Endothelial cell of umbilical vein (primary cell): ENCODE data around the gene SUGP1. TPM values are rescaled to one million over a fixed set of nuclear protein-coding genes. Genes with fewer than 3 reads are reported as not detected.

Source experiments
- BruUV-seq: library from RNA; stranded (reverse); fragments of 400-500 nt; replicated peaks from 2 replicates; lab custom pipeline; 2021; lab: Mats Ljungman, UMichigan
- CTCF ChIA-PET: fragments of 300-600, 350-600 bp; sonication (Branson Sonifier 250); formaldehyde crosslinking; loops from one replicate; lab custom pipeline; 2021; ENCODE audit warnings: antibody characterized with exemption, inconsistent platforms; lab: Charles Lee
- POLR2A ChIA-PET: fragments of 300-600, 350-600 bp; sonication (Branson Sonifier 250); formaldehyde crosslinking; loops from one replicate; lab custom pipeline; 2021; ENCODE audit warnings: antibody characterized with exemption, inconsistent platforms; lab: Charles Lee
- DNase-seq: peaks from one replicate; pipeline ENCODE4 v3.0.0-alpha.2; 2011; ENCODE audit warnings: low read depth, low spot score
- FAIRE-seq: peaks from 2 replicates; lab custom pipeline; 2011; peaks lifted over from hg19 to GRCh38; lab: Jason Lieb, UNC
- H2AFZ ChIP-seq: 2 replicates; pipeline ENCODE4 v1.6.0; 2012; ENCODE audit warnings: low read depth, low read length, control low read depth, inconsistent platforms
- H3K27ac ChIP-seq: 2 replicates; pipeline ENCODE4 v1.5.1; 2011; ENCODE audit warnings: low read depth, mild to moderate bottlenecking, control low read depth, low read length, moderate library complexity; ENCODE audit not compliant: insufficient read depth
- H3K27me3 ChIP-seq, 2 experiments: 2 replicates each; pipeline versions ENCODE4 v1.6.0 to v1.6.1; 2011; ENCODE audit warnings: low read length in 2 of 2, mixed read lengths in 1 of 2; ENCODE audit not compliant: control insufficient read depth in 2 of 2, insufficient read depth in 2 of 2
- H3K36me3 ChIP-seq, 2 experiments: 2 replicates in 1 of 2; 3 replicates in 1 of 2; pipeline ENCODE4 v1.5.1; 2011; ENCODE audit warnings: low read length in 2 of 2, mild to moderate bottlenecking in 1 of 2, moderate library complexity in 1 of 2; ENCODE audit not compliant: control insufficient read depth in 2 of 2, insufficient read depth in 2 of 2; ENCODE audit errors: extremely low read depth in 1 of 2
- H3K4me1 ChIP-seq: 3 replicates; pipeline ENCODE4 v1.5.1; 2011; ENCODE audit warnings: mild to moderate bottlenecking, low read length; ENCODE audit not compliant: control insufficient read depth, insufficient read depth; ENCODE audit errors: extremely low read depth
- H3K4me2 ChIP-seq: 2 replicates; pipeline ENCODE4 v1.6.1; 2011; ENCODE audit warnings: low read length, control low read depth, mixed read lengths; ENCODE audit not compliant: insufficient read depth
- H3K4me3 ChIP-seq, 3 experiments: fragments of 200-600 bp in 1 of 3; sonication (generic), shearing (Covaris generic) in 1 of 3; replicated peaks in 1 of 3; 2 replicates each; pipeline ENCODE4 v1.5.1; 2011 to 2016; ENCODE audit warnings: control low read depth in 3 of 3, low read length in 3 of 3, mild to moderate bottlenecking in 2 of 3, inconsistent platforms in 1 of 3, low read depth in 1 of 3, moderate library complexity in 1 of 3; ENCODE audit not compliant: insufficient read depth in 1 of 3
- H3K79me2 ChIP-seq: 2 replicates; pipeline ENCODE4 v1.6.0; 2012; ENCODE audit warnings: low read length, inconsistent platforms; ENCODE audit not compliant: control insufficient read depth, insufficient read depth
- H3K9ac ChIP-seq: replicated peaks from 2 replicates; pipeline ENCODE3; 2011; ENCODE audit warnings: low read length, control low read depth; ENCODE audit not compliant: insufficient read depth; ENCODE audit errors: extremely low read depth
- H3K9me1 ChIP-seq: replicated peaks from 3 replicates; pipeline ENCODE4 v1.6.0; 2011; ENCODE audit warnings: mild to moderate bottlenecking, low read length; ENCODE audit not compliant: control insufficient read depth, insufficient read depth; ENCODE audit errors: extremely low read depth
- H3K9me3 ChIP-seq: replicated peaks from 2 replicates; pipeline ENCODE4 v1.5.1; 2012; ENCODE audit warnings: low read length, inconsistent platforms; ENCODE audit not compliant: control insufficient read depth, insufficient read depth
- H4K20me1 ChIP-seq: replicated peaks from 2 replicates; pipeline ENCODE3; 2011; ENCODE audit warnings: mild to moderate bottlenecking, low read length; ENCODE audit not compliant: control insufficient read depth, insufficient read depth; ENCODE audit errors: extremely low read depth
- EZH2 ChIP-seq: IDR thresholded peaks from 2 replicates; pipeline ENCODE4 v1.6.1; 2012; ENCODE audit warnings: borderline replicate concordance, low read depth, mild to moderate bottlenecking, moderate library complexity, low read length, inconsistent platforms; ENCODE audit not compliant: severe bottlenecking
- FOS ChIP-seq: IDR thresholded peaks from 2 replicates; pipeline ENCODE4 v1.6.1; 2011; ENCODE audit warnings: mild to moderate bottlenecking, low read length, moderate library complexity, borderline replicate concordance; ENCODE audit not compliant: insufficient read depth
- GATA2 ChIP-seq: IDR thresholded peaks from 2 replicates; pipeline ENCODE4 v1.7.0; 2011; ENCODE audit warnings: low read depth, mild to moderate bottlenecking, moderate library complexity, mixed read lengths, low read length; ENCODE audit not compliant: insufficient read length, insufficient read depth
- JUN ChIP-seq: IDR thresholded peaks from 2 replicates; pipeline ENCODE4 v1.6.1; 2011; ENCODE audit warnings: borderline replicate concordance, low read depth; ENCODE audit not compliant: insufficient read length, insufficient read depth
- MYC ChIP-seq: IDR thresholded peaks from one replicate; pipeline ENCODE4 v1.6.1; 2011; ENCODE audit warnings: mild to moderate bottlenecking, low read depth, low read length
- POLR2A ChIP-seq: IDR thresholded peaks from 2 replicates; pipeline ENCODE4 v1.6.1; 2012; ENCODE audit warnings: low read depth, mild to moderate bottlenecking, control low read depth, low read length
- POLR2AphosphoS5 ChIP-seq: IDR thresholded peaks from 2 replicates; pipeline ENCODE4 v1.6.1; 2012; ENCODE audit warnings: low read depth, mild to moderate bottlenecking, control low read depth, low read length, moderate library complexity; ENCODE audit not compliant: insufficient read depth
- dilution Hi-C: fragments of 300-500 bp; cut with MboI; formaldehyde crosslinking; loops from one replicate; pipeline ENCODE4 v1.15.0; 2019; ENCODE audit warnings: low sequenced_read_pairs; ENCODE audit not compliant: extremely low pct_ligation_motif_present
- intact Hi-C: fragments of 100-400 bp; cut with micrococcal nuclease; formaldehyde crosslinking; loops from one replicate; pipeline ENCODE4 v1.10.0; 2022
- polyA plus RNA-seq, 4 experiments: library from polyadenylated mRNA; depleted of rRNA in 3 of 4; stranded (reverse) in 3 of 4; unstranded in 1 of 4; fragments of >200 nt; gene quantifications; 2 replicates each; pipeline versions ENCODE4 v1.2.1 to v1.2.3, GENCODE V29; 2011 to 2012; ENCODE audit warnings: missing spikeins in 1 of 4
- total RNA-seq: library from RNA; stranded (reverse); gene quantifications from 2 replicates; pipeline ENCODE4 v1.2.3, GENCODE V29; 2021
- TF ChIP-seq, protein P1 (sequence below): IDR thresholded peaks from 2 replicates; pipeline ENCODE4 v1.6.1; 2011; ENCODE audit not compliant: insufficient read depth, insufficient read length
- TF ChIP-seq, protein P2 (sequence below), 2 donors: IDR thresholded peaks; 1 replicate in 1 of 2; 2 replicates in 1 of 2; pipeline ENCODE4 v1.5.1; 2011; ENCODE audit warnings: low read length in 2 of 2, mild to moderate bottlenecking in 2 of 2, moderate library complexity in 2 of 2, control low read depth in 1 of 2, inconsistent platforms in 1 of 2, low read depth in 1 of 2; ENCODE audit not compliant: insufficient read depth in 1 of 2; ENCODE audit errors: extremely low read depth in 1 of 2

SUGP1 gene
- total and polyA plus RNA-seq, 2 donors (not counting 3 experiments of a cell fraction or from before 2014, with no cell fraction given): 41.0 to 64.7 TPM

DNA sequence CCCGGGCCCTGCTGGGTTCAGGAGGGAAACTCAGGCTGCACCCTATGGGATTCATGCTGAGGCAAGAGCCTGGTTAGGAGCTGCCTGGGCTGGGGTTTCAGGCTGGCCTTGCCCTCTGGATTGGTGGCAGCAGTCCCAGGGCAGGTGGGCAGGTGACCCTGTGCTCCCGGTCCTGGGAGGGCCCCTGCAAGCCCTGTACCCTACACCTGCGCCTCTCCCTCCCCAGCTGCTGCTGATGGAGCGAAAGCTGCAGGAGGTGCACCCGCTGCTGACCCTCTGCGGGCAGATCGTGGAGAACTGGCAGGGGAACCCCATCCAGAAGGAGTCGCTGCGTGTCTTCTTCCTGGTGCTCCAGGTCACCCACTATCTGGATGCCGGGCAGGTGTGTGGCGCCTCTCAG, 20.7 kb upstream of the SUGP1 start:
- Histone ChIP-seq H3K9me3 (no peaks in the 10 kb centered on the region), H3K9me1 (no peaks in the 10 kb centered on the region), H3K36me3 (peaks cover 6 to 77% of the 10 kb centered on the region in 2 experiments), H3K9ac (no peak overlapping the region), H4K20me1 (no peaks in the 10 kb centered on the region), H2AFZ (no peak overlapping the region), H3K27me3 (no peaks in the 10 kb centered on the region), H3K27ac (no peak overlapping the region), H3K4me3 (no peak overlapping the region), H3K79me2 (no peaks in the 10 kb centered on the region), H3K4me2 (no peak overlapping the region), H3K4me1 (no peaks in the 10 kb centered on the region)
- TF ChIP-seq JUN (no peak), GATA2 (no peak), POLR2A (no peak), POLR2AphosphoS5 (no peak), EZH2 (no peak), FOS (no peak), MYC (no peak)
- TF ChIP-seq, protein P1, sequence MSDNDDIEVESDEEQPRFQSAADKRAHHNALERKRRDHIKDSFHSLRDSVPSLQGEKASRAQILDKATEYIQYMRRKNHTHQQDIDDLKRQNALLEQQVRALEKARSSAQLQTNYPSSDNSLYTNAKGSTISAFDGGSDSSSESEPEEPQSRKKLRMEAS: no peak
- TF ChIP-seq, protein P2, sequence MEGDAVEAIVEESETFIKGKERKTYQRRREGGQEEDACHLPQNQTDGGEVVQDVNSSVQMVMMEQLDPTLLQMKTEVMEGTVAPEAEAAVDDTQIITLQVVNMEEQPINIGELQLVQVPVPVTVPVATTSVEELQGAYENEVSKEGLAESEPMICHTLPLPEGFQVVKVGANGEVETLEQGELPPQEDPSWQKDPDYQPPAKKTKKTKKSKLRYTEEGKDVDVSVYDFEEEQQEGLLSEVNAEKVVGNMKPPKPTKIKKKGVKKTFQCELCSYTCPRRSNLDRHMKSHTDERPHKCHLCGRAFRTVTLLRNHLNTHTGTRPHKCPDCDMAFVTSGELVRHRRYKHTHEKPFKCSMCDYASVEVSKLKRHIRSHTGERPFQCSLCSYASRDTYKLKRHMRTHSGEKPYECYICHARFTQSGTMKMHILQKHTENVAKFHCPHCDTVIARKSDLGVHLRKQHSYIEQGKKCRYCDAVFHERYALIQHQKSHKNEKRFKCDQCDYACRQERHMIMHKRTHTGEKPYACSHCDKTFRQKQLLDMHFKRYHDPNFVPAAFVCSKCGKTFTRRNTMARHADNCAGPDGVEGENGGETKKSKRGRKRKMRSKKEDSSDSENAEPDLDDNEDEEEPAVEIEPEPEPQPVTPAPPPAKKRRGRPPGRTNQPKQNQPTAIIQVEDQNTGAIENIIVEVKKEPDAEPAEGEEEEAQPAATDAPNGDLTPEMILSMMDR (IDR thresholded peaks at IDR 0.05; ENCODE audit: extremely low read depth in 1 of 2, insufficient read depth in 1 of 2, low read depth in 1 of 2, low read length in 2 of 2): no peak
- ChIA-PET POLR2A (no interaction called here), CTCF (interaction anchor here (1.5 to 2.7 kb wide), 4 partner anchors 13 to 118 kb away, joined by 3 to 51 read pairs (median 7); no protein-coding TSS in a partner anchor)
- no TSS peak for BruUV-seq
- DNase-seq (no peak), FAIRE-seq (no peak)
- dilution Hi-C loops (no loop called here), intact Hi-C loops (no loop called here)
